ENCODE data around the gene CFAP206. TPM values are rescaled to one million over a fixed set of nuclear protein-coding genes. Genes with fewer than 3 reads are reported as not detected.

The CFAP206 gene
- total RNA-seq, 6 experiments from 2014 or later, result not detected

DNA sequence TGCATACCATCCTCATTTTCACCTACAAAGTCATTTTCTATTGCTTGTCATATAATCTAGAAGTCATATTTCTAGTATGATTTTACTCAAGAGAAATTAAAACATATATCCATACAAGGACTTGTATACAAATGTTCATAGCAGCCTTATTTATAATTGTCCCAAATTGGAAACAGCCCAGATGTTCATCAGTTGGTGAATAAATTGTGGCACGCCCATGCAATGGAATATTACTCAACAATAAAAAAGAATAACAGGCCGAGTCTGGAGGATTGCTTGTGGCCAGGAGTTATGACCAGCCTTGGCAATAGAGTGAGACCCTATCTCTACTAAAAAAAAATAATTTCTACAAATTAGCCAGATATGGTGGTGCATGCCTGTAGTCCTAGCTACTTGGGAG, 34.4 kb upstream of the CFAP206 start:
- TF ChIP-seq, protein P1, sequence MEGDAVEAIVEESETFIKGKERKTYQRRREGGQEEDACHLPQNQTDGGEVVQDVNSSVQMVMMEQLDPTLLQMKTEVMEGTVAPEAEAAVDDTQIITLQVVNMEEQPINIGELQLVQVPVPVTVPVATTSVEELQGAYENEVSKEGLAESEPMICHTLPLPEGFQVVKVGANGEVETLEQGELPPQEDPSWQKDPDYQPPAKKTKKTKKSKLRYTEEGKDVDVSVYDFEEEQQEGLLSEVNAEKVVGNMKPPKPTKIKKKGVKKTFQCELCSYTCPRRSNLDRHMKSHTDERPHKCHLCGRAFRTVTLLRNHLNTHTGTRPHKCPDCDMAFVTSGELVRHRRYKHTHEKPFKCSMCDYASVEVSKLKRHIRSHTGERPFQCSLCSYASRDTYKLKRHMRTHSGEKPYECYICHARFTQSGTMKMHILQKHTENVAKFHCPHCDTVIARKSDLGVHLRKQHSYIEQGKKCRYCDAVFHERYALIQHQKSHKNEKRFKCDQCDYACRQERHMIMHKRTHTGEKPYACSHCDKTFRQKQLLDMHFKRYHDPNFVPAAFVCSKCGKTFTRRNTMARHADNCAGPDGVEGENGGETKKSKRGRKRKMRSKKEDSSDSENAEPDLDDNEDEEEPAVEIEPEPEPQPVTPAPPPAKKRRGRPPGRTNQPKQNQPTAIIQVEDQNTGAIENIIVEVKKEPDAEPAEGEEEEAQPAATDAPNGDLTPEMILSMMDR (IDR thresholded peaks at IDR 0.05), result no peak
- Mint-ChIP-seq H3K4me3 (no peak overlapping the region), H3K9me3 (no peaks in the 10 kb centered on the region; the same call in 1 of the 2 replicates), H3K27me3 (ENCODE audit: insufficient read depth) (no peaks in the 10 kb centered on the region; the same call in 1 of the 2 replicates), H3K36me3 (ENCODE audit: low read depth) (no peaks in the 10 kb centered on the region), H3K27ac (no peak overlapping the region), H3K4me1 (ENCODE audit: low read depth) (no peaks in the 10 kb centered on the region)
- DNase-seq, result no peak

DNA sequence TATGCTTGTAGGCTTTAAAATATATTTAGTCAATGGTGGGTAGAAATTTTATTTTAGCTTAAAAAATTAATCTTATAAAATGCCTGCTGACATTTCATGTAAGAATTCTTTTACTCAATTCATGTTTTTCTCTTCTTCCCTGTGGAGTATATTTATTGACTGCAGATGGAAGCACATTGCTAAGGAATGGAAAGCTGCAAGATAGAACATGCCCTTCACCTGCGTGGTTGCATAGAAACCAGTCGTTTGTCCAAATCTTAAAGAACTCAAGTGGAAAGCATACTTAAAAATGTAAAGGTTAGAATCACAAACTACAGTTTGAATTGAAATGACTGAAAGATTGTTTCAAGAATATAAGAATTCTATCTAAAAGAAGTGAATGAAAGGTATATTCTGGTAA, 32.5 kb upstream of the CFAP206 start:
- Mint-ChIP-seq H3K27ac (no peak overlapping the region), H3K4me1 (ENCODE audit: low read depth) (no peaks in the 10 kb centered on the region), H3K4me3 (no peak overlapping the region), H3K27me3 (ENCODE audit: insufficient read depth) (no peaks in the 10 kb centered on the region; the same call in none of the 2 replicates), H3K36me3 (ENCODE audit: low read depth) (no peaks in the 10 kb centered on the region), H3K9me3 (no peaks in the 10 kb centered on the region; the same call in 1 of the 2 replicates)
- no peak for DNase-seq
- TF ChIP-seq, protein P1 (IDR thresholded peaks at IDR 0.05), result no peak

DNA sequence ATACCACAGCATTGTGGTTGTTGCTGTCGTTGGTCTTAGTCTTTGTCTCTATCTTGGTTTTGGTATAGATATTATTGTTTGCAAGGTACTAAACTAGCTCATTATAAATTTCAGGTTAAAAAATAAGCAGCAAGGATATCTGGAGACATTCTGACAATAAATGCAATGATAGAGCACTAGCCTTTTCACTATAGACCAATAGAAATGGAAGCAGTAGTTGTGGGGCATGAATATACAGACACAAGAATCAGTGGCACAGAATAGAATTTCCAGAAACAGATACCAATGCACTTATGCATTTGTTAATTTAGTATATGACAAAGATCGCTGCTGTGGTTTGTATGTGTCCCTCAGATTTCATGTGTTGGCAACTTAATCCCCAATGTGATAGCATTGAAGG, 31.1 kb upstream of the CFAP206 start:
- H3K4me1 Mint-ChIP-seq (ENCODE audit: low read depth), result no peaks in the 10 kb centered on the region
- H3K27me3 Mint-ChIP-seq (ENCODE audit: insufficient read depth), result no peaks in the 10 kb centered on the region; the same call in none of the 2 replicates
- no peak overlapping the region for H3K4me3 Mint-ChIP-seq
- no peaks in the 10 kb centered on the region; the same call in 1 of the 2 replicates for H3K9me3 Mint-ChIP-seq
- H3K27ac Mint-ChIP-seq, result no peak overlapping the region
- no peak for DNase-seq
- no peaks in the 10 kb centered on the region for H3K36me3 Mint-ChIP-seq (ENCODE audit: low read depth)
- TF ChIP-seq, protein P1 (IDR thresholded peaks at IDR 0.05), result no peak

DNA sequence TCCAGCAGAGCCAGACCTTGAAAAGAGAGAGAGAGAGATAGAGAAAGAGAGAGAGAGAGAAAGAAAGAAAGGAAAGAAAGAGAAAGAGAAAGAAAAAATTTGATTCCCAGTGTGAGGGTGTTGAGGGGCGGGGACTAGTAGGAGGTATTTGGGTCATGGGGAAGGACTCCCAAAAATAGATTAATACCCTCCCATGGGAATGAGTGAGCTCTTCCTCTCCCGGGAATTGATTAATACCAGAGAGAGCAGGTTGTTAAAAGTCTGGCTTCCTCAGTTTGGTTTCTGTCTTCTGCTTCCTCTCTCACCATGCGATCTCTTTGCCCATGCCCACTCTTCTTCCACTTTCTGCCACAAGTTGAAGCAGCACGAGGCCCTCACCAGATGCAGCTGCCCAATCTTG, 28.8 kb upstream of the CFAP206 start:
- TF ChIP-seq, protein P1 (IDR thresholded peaks at IDR 0.05), result no peak
- Mint-ChIP-seq H3K4me3 (no peak overlapping the region; the same call in 1 of the 2 replicates), H3K9me3 (no peaks in the 10 kb centered on the region; the same call in 1 of the 2 replicates), H3K36me3 (ENCODE audit: low read depth) (no peaks in the 10 kb centered on the region), H3K27me3 (ENCODE audit: insufficient read depth) (no peaks in the 10 kb centered on the region; the same call in none of the 2 replicates), H3K4me1 (ENCODE audit: low read depth) (no peaks in the 10 kb centered on the region), H3K27ac (no peak overlapping the region)
- no peak for DNase-seq

DNA sequence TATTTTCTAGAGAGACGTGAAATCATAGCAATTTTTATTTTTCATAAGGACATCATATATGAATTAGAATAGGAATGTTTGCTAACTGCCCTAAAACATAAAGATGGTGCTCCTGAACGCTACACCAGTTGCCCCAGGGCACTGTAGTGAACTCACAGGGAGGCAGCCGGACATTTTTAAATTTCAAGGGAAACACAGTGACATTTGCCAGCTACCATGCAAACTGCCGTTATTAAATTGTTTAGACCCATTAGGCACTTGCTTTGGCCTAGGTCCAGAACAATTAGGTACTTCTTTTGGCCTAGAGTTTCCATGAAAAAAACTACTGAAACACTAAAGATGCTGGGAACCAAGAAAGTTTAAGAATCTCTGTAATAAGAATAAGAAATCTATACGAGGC, 24.9 kb upstream of the CFAP206 start:
- no peaks in the 10 kb centered on the region; the same call in none of the 2 replicates for H3K27me3 Mint-ChIP-seq (ENCODE audit: insufficient read depth)
- no peaks in the 10 kb centered on the region for H3K4me1 Mint-ChIP-seq (ENCODE audit: low read depth)
- H3K27ac Mint-ChIP-seq, result no peak overlapping the region
- H3K36me3 Mint-ChIP-seq (ENCODE audit: low read depth), result no peaks in the 10 kb centered on the region
- no peaks in the 10 kb centered on the region for H3K9me3 Mint-ChIP-seq
- TF ChIP-seq, protein P1 (IDR thresholded peaks at IDR 0.05), result no peak
- H3K4me3 Mint-ChIP-seq, result no peak overlapping the region
- no peak for DNase-seq

DNA sequence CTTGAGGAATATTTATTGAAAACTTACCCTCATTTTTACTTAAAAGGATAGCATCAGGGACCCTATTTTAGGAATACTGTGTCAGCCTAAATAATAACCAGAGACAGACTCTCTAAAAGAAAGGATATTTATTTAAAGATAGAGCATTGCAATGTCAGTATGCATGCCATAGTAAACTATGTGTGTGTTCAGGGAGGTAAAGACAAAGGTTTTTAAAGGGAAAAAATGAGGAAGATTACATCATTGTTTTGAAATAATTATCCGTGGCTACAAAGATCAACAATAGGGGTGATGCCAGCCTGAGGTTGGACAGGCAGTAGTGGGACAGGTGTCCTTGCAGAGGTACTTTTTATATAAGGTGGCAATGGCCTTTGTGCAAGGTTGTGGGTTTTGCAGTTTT, 23.7 kb upstream of the CFAP206 start:
- H3K4me3 Mint-ChIP-seq, result no peak overlapping the region
- H3K4me1 Mint-ChIP-seq (ENCODE audit: low read depth), result no peaks in the 10 kb centered on the region
- no peaks in the 10 kb centered on the region for H3K36me3 Mint-ChIP-seq (ENCODE audit: low read depth)
- DNase-seq, result no peak
- no peak overlapping the region for H3K27ac Mint-ChIP-seq
- H3K9me3 Mint-ChIP-seq, result no peaks in the 10 kb centered on the region
- TF ChIP-seq, protein P1 (IDR thresholded peaks at IDR 0.05), result no peak
- H3K27me3 Mint-ChIP-seq (ENCODE audit: insufficient read depth), result no peaks in the 10 kb centered on the region; the same call in none of the 2 replicates

All from HFFc6 (cell line).